Mesodermal cell (in vitro differentiated cells): Measurements from ENCODE around the gene PRR5L.
A peak's percentile ranks its signal among the peaks of the same experiment; 100 is the strongest.

ENCODE experiments used
- H3K27ac ChIP-seq: 2 replicates; pipeline ENCODE4 v1.7.0; 2013; ENCODE audit warnings: mild to moderate bottlenecking, low read depth, low read length, moderate library complexity; ENCODE audit not compliant: severe bottlenecking
- H3K36me3 ChIP-seq: 2 replicates; pipeline ENCODE4 v1.7.1; 2013; ENCODE audit warnings: mild to moderate bottlenecking, low read length, moderate library complexity; ENCODE audit not compliant: control insufficient read depth, insufficient read depth
- H3K4me1 ChIP-seq: one replicate; pipeline ENCODE4 v1.7.1; 2013; ENCODE audit warnings: mild to moderate bottlenecking, low read length; ENCODE audit not compliant: insufficient read depth, control insufficient read depth, poor library complexity, severe bottlenecking
- H3K4me3 ChIP-seq: 2 replicates; pipeline ENCODE4 v1.7.0; 2013; ENCODE audit warnings: low read length, control low read depth, mild to moderate bottlenecking; ENCODE audit not compliant: insufficient read depth, poor library complexity, severe bottlenecking; ENCODE audit errors: extremely low read depth
- H3K9me3 ChIP-seq: 2 replicates; pipeline ENCODE4 v1.7.1; 2013; ENCODE audit warnings: mild to moderate bottlenecking, low read length, moderate library complexity; ENCODE audit not compliant: control insufficient read depth
- WGBS, 2 experiments: methylation state at CpG; one replicate each; pipeline ENCODE4 v1.1.5; 2013; ENCODE audit warnings: missing lambda C conversion rate in 2 of 2; ENCODE audit not compliant: insufficient coverage in 2 of 2; 5-methylcytosine and 5-hydroxymethylcytosine counted together

Gene PRR5L

DNA sequence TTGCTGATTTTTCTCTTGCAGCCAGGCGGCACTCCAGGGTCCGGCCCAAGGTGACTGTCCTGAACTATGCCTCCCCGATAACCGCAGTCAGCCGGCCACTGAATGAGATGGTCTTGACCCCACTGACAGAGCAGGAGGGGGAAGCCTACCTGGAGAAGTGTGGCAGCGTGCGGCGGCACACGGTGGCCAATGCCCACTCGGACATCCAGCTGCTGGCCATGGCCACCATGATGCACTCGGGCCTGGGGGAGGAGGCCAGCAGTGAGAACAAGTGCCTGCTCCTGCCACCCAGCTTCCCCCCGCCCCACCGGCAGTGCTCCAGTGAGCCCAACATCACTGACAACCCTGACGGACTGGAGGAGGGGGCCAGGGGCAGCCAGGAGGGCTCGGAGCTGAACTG is 166.2 kb downstream of the PRR5L start:
- WGBS, 2 experiments = 92 to 97% methylated on average over 14 of the region's 15 CpGs
- Histone ChIP-seq H3K36me3 (peaks cover 24% of the 10 kb centered on the region), H3K4me1 (peaks cover 40% of the 10 kb centered on the region), H3K27ac (no peak overlapping the region), H3K4me3 (no peak overlapping the region), H3K9me3 (no peaks in the 10 kb centered on the region)

DNA sequence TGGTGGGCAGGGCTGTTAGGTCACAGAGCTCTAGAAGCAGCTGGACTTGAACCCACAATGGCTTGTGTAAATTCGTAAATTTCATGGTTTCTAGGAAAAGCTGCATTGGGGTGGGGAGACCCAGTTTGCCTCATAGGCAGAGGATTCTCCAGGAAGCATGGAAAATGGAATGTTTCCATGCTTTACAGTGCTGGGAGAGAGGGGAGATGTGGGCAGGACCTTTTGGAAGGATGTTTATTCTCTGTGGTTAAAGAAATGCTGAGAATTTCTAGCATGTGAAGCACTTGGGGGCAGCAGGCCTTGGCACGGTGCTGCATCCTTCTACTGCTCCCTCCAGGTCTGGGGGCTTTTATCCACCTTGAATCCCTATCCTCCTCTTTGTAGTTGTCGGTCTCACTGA is 167.7 kb downstream of the PRR5L start:
- H3K4me1 ChIP-seq = peaks cover 37% of the 10 kb centered on the region
- H3K27ac ChIP-seq = peak overlapping the region; percentile 30
- H3K9me3 ChIP-seq = no peaks in the 10 kb centered on the region
- 50 to 77% methylated on average over 1 to 2 of the region's 3 CpGs for WGBS, 2 experiments
- peaks cover 15% of the 10 kb centered on the region for H3K36me3 ChIP-seq
- H3K4me3 ChIP-seq = no peak overlapping the region

DNA sequence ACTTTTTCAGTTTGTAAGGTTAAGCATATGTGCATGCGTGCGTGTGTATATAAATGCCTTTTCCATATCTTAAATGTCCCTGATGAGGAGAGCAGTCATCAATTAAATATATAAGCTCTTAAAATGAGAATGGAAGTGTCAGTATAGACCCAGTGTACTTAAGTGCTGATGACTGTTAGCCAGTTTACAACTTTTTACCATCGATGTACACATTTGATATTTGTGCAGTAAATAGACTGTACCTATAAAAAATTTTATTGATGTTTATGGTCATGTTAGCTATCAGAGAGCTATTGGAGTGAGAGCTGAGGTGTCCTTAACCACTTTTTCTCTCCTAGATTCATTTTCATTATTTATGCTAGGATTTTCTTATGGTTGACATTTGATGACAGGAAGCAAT is 168.6 kb downstream of the PRR5L start:
- Histone ChIP-seq H3K4me3 (no peak overlapping the region), H3K27ac (no peak overlapping the region), H3K36me3 (peaks cover 15% of the 10 kb centered on the region), H3K9me3 (no peaks in the 10 kb centered on the region), H3K4me1 (peaks cover 40% of the 10 kb centered on the region)
- WGBS, 2 experiments = no CpG with 5 or more reads among the region's 3 CpGs

- 100% methylated on average over 1 of the region's 4 CpGs; no CpG with 5 or more reads in 1 of the 2 experiments for WGBS, 2 experiments
- no peak overlapping the region for H3K27ac ChIP-seq
- no peaks in the 10 kb centered on the region for H3K9me3 ChIP-seq
- peaks cover 48% of the 10 kb centered on the region for H3K4me1 ChIP-seq
- peaks cover 15% of the 10 kb centered on the region for H3K36me3 ChIP-seq
- H3K4me3 ChIP-seq = no peak overlapping the region
These were observed 169.5 kb downstream of the PRR5L start for GRCh38 chr11:36465449-36466163.

GRCh38 chr11:36467012-36467411 is 170.9 kb downstream of the PRR5L start:
- H3K27ac ChIP-seq = no peak overlapping the region
- H3K4me1 ChIP-seq = peaks cover 48% of the 10 kb centered on the region
- no peak overlapping the region for H3K4me3 ChIP-seq
- H3K36me3 ChIP-seq = peaks cover 8% of the 10 kb centered on the region
- no peaks in the 10 kb centered on the region for H3K9me3 ChIP-seq
- 90 to 94% methylated on average over 2 to 3 of the region's 3 CpGs for WGBS, 2 experiments

- no peak overlapping the region for H3K4me3 ChIP-seq
- 67 to 100% methylated on average over 1 of the region's 1 CpG for WGBS, 2 experiments
- no peak overlapping the region for H3K27ac ChIP-seq
- H3K36me3 ChIP-seq = peaks cover 3% of the 10 kb centered on the region
- no peaks in the 10 kb centered on the region for H3K9me3 ChIP-seq
- H3K4me1 ChIP-seq = peaks cover 41% of the 10 kb centered on the region
These were observed 171.8 kb downstream of the PRR5L start for GRCh38 chr11:36467916-36468315.

GRCh38 chr11:36469063-36469462 is 173.0 kb downstream of the PRR5L start:
- Histone ChIP-seq H3K27ac (no peak overlapping the region), H3K36me3 (peaks cover 3% of the 10 kb centered on the region), H3K9me3 (no peaks in the 10 kb centered on the region), H3K4me1 (peaks cover 30% of the 10 kb centered on the region), H3K4me3 (no peak overlapping the region)
- WGBS, 2 experiments = no CpG with 5 or more reads among the region's 2 CpGs

GRCh38 chr11:36469881-36470802 is 174.1 kb downstream of the PRR5L start:
- no peak overlapping the region for H3K27ac ChIP-seq
- H3K4me3 ChIP-seq = no peak overlapping the region
- H3K9me3 ChIP-seq = no peaks in the 10 kb centered on the region
- WGBS, 2 experiments = 91 to 100% methylated on average over 4 of the region's 5 CpGs
- H3K4me1 ChIP-seq = peaks cover 20% of the 10 kb centered on the region
- H3K36me3 ChIP-seq = peaks cover 3% of the 10 kb centered on the region

GRCh38 chr11:36471577-36471976 is 175.5 kb downstream of the PRR5L start:
- H3K4me1 ChIP-seq = peaks cover 19% of the 10 kb centered on the region
- no CpG with 5 or more reads among the region's 1 CpG for WGBS, 2 experiments
- H3K27ac ChIP-seq = no peak overlapping the region
- no peak overlapping the region for H3K4me3 ChIP-seq
- peaks cover under 1% of the 10 kb centered on the region for H3K36me3 ChIP-seq
- no peaks in the 10 kb centered on the region for H3K9me3 ChIP-seq

- H3K36me3 ChIP-seq = no peaks in the 10 kb centered on the region
- no peak overlapping the region for H3K4me3 ChIP-seq
- H3K4me1 ChIP-seq = peaks cover 8% of the 10 kb centered on the region
- no CpG with 5 or more reads among the region's 1 CpG for WGBS, 2 experiments
- H3K27ac ChIP-seq = no peak overlapping the region
- no peaks in the 10 kb centered on the region for H3K9me3 ChIP-seq
These were observed 179.1 kb downstream of the PRR5L start for GRCh38 chr11:36475192-36475591.
